SH-SY5Y (cell line): Measurements from ENCODE around the gene CYBB.

Experiments used
- GATA2 ChIP-seq: IDR thresholded peaks from 2 replicates; pipeline ENCODE4 v1.6.1; 2011; ENCODE audit warnings: mild to moderate bottlenecking, low read depth, low read length
- GATA3 ChIP-seq: IDR thresholded peaks from 2 replicates; pipeline ENCODE4 v1.6.1; 2011; ENCODE audit warnings: low read depth, mild to moderate bottlenecking, low read length, moderate library complexity

CYBB gene

DNA sequence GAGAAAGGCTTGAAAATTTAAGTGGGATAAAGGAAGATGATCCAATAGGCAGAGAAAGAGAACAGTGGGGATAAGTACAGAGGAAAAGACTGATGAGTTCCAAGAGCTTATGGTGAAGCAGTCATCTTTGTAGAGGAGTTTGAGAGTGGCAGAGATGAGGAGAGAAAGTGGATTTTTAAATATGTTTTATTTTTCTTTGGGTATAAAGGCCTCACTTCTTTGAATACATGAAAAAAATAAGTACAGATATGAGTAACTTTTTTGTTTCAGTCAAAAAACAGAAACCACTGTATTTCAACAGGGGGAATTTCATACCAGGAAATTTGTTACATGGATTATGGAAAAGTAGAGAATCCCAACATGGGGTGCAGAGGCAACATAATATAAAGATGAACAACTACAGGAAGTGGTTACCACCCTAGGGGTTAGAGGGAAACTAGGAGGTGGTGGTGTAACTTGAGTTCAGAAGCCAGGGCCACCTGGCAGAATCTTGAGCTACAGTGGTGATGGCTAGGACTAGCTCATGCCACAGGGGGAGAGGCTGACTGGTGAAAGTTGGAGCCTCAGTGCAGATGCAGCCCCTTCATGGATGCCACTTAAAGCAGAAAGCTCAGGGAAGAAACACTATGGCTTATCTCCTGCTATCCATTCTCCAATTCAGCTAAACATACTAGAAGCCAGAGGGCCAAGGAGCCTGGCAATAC, 3.4 kb upstream of the CYBB start:
- no peak for TF ChIP-seq GATA3
- no peak for TF ChIP-seq GATA2

DNA sequence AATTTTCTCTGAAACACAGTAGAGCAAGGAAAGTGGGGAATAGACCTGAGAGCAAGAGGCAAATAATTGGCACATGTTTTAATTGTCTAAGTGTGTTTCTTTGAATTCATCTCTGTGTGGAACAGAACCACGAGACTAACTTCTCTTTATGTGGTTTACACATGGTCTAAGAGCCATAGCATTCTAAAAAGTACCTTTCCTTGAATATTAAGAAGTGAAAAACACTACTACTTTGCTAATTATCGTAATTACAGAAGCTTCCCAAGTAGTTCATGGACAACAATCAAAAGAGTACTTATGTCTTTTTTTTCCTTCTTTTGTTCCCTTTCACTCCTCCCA, 2.9 kb upstream of the CYBB start:
- no peak for TF ChIP-seq GATA3
- no peak for TF ChIP-seq GATA2

DNA sequence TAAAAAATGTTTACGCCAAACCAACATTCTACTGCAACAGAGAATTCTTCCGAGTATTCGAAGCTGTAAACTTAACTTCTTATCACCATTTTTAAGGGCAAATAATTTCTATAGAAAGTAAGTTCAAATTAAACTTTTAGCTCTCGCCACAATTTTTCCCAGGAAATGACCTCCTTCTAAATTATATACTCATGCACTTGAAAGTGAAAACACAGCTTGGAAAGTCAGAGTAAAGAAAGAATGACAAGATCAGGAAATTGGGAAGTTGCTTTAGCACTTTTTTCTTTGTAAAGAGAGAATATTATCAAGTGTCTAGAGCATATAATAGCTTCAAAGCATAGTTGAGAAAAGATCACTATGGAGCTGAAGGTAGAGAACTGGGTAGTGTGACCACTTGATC, 1.2 kb downstream of the CYBB start:
- TF ChIP-seq GATA2 (no peak), GATA3 (no peak)

GRCh38 chrX:37781814-37782213, 2.0 kb downstream of the CYBB start:
- TF ChIP-seq GATA3 (no peak), GATA2 (no peak)

DNA sequence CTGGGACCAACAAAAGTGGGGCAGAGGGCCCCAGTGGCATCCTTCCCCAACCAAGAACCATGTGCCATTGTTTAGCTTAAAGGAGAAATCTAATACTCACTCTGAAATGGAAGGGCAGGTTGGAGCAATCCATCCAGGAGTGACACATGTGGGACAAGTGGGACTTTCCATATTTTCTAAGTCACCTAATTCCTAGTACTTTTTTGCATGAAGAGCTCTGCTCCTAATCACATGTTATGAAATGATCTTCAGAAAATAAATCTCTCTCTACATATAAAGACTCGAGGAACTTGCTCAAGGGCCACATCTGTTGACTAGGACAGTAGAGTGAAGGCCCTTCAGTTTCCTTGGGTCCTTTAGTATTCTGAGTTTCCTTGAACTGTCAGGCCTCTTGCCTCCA, 2.5 kb downstream of the CYBB start:
- no peak for TF ChIP-seq GATA3
- no peak for TF ChIP-seq GATA2

DNA sequence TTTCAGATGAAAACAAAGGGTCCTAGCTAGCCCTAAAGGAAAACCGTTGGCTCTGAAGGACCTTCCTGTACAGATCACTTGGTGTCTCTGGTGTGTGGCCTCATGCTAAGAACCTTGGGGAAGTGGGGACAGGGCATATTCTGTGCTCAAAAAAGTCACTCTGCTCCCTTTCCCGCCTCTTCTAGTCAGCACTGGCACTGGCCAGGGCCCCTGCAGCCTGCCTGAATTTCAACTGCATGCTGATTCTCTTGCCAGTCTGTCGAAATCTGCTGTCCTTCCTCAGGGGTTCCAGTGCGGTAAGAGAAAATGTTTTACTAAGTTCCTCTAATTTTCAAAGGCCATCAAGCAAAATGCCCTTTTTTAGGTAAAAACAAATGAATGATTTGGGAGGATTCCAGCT, 3.4 kb downstream of the CYBB start:
- TF ChIP-seq GATA3: no peak
- no peak for TF ChIP-seq GATA2

DNA sequence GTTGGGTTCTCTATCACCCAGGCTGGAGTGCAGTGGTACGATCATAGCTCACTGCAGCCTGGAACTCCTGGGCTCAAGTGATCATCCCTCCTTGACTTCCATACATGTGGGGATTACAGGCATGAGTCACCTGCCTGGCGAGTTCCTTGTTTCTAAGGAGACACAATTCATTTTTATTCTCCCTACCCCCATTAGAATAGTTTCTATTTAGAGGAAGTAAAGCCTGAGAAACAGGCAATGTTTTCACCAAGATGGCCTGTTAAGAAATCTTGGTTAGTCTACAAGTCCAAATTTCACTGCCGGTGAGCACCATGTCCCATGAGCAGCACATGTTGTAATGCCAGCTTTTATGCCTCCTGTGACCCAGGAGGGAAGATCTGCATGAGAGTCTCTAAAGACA, 5.7 kb downstream of the CYBB start:
- TF ChIP-seq GATA3: no peak
- no peak for TF ChIP-seq GATA2

DNA sequence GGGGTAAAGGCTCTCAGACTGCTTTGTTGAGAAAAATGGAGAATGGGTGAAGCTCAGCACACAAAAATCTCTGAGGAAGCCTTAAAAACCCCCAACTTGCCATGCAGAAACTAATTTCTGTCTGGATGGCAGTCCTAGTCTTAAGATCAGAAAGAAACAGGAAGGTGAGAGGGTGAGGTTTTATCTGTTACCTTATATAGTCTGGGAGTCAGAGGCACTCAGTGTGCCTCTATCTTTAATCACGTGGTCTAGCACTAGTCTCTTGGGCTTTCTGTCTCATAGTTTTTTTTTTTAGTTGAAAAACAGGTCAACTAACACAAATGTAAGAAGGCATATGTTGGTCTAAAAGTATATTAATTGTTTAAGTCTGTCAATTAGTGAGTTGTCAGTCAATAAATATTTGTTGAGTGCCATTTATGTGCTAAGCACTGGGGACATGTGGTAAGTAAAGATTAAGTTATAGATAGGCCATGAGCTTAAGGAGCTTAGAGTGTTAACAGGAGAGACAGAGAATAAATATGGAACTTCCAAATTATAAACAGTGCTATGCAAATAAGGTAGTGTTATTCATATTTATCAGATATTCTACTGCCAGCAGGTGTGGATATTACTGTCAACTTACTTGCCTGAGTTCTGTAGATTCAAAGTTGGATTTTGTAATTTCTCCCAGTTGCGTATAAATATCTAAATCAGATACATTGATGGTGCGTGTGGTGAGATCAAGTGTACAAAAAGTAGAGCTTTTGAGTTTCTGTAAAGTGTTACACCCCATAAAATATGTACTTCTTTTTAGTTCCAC, 7.0 kb downstream of the CYBB start:
- TF ChIP-seq GATA3 (no peak), GATA2 (no peak)

GRCh38 chrX:37787423-37787869, 7.6 kb downstream of the CYBB start:
- TF ChIP-seq GATA3 (no peak), GATA2 (no peak)

- no peak for TF ChIP-seq GATA3
- no peak for TF ChIP-seq GATA2
These were observed 16.5 kb downstream of the CYBB start for GRCh38 chrX:37796310-37796709.

- TF ChIP-seq GATA2 (no peak), GATA3 (no peak)
These were observed 16.9 kb downstream of the CYBB start for GRCh38 chrX:37796805-37797204.

GRCh38 chrX:37799936-37800335, 20.1 kb downstream of the CYBB start:
- no peak for TF ChIP-seq GATA2
- no peak for TF ChIP-seq GATA3

- TF ChIP-seq GATA2: no peak
- no peak for TF ChIP-seq GATA3
These were observed 20.9 kb downstream of the CYBB start for GRCh38 chrX:37800717-37801116.

DNA sequence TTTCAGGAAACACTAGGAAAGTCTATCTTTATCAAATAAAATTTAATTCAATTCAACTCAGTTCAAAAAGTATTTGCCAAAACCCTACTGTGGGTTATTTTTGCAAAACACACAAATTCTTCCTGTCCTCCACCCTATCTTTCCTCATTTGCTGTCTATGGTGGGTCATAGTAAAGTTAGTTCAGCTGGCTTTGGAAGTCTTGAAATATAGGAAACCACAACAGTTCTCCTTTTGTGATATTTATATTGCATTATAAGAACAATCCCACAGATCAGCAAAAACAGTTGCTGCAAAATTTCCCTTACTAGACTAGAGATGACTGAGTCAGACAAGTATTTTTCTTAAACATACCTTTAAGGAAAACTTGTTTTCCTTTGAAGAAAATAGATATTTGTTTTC, 22.2 kb downstream of the CYBB start:
- no peak for TF ChIP-seq GATA3
- no peak for TF ChIP-seq GATA2

- TF ChIP-seq GATA2: no peak
- no peak for TF ChIP-seq GATA3
These were observed 23.2 kb downstream of the CYBB start for GRCh38 chrX:37803057-37803456.

GRCh38 chrX:37809970-37810369, 30.1 kb downstream of the CYBB start:
- TF ChIP-seq GATA3 (no peak), GATA2 (no peak)
